A204.1 (cell line): ENCODE measurements around the gene GDF7.
"Not testable (repeated sequence)": the region's sequence is repeated elsewhere in the genome, so short reads cannot be mapped to it uniquely, and the experiment has no call there.

ENCODE experiments used
- FAIRE-seq: peaks from 2 replicates; lab custom pipeline; 2012; peaks lifted over from hg19 to GRCh38; lab: Jason Lieb, UNC

Gene GDF7

GRCh38 chr2:20704886-20705285 lies 37.9 kb downstream of the GDF7 start:
- FAIRE-seq, result no peak

DNA sequence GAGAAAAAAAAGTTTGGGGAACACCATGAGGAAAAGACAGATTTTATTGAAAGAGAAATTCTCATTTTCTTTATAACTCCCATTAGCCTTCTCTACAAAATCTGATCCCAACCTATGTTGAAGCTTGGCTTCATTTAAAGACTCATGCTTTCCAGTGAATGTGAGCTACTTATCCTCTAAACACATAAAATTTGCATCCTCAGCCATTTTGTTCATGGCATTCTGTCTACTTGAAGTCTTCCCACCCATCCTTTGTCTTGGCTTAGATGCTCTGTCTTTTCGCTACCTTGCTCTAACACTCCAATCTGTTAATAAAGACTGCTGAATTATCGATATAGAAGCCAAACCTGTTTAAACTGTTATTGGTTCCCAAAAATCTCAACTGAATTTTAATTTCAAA lies 39.3 kb downstream of the GDF7 start:
- no peak for FAIRE-seq

GRCh38 chr2:20706786-20707185 lies 39.8 kb downstream of the GDF7 start:
- no peak for FAIRE-seq

GRCh38 chr2:20707601-20708000 lies 40.7 kb downstream of the GDF7 start:
- FAIRE-seq, result no peak

DNA sequence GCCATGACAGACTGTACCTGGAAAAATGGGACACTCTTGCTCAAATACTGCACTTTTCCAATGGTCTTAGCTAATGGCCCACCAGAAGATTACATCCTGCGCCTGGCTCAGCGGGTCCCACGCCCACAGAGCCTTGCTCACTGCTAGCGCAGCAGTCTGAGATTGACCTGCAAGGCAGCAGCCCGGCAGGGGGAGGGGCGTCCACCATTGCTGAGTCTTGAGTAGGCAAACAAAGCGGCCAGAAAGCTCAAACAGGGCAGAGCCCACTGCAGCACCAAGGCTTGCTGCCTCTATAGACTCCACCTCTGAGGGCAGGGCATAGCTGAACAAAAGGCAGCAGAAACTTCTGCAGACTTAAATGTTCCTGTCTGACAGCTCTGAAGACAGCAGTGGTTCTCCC lies 44.7 kb downstream of the GDF7 start:
- FAIRE-seq, result not testable (repeated sequence)

- not testable (repeated sequence) for FAIRE-seq
Measured at GRCh38 chr2:20713585-20713984, 46.6 kb downstream of the GDF7 start.

DNA sequence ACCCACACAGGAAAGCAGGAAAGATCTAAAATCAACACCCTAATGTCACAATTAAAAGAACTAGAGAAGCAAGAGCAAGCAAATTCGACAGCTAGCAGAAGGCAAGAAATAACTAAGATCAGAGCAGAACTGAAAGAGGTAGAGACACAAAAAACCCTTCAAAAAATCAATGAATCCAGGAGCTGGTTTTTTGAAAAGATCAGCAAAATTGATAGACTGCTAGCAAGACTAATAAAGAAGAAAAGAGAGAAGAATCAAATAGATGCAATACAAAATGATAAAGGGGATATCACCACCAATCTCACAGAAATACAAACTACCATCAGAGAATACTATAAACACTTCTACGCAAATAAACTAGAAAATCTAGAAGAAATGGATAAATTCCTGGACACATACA lies 47.5 kb downstream of the GDF7 start:
- not testable (repeated sequence) for FAIRE-seq

DNA sequence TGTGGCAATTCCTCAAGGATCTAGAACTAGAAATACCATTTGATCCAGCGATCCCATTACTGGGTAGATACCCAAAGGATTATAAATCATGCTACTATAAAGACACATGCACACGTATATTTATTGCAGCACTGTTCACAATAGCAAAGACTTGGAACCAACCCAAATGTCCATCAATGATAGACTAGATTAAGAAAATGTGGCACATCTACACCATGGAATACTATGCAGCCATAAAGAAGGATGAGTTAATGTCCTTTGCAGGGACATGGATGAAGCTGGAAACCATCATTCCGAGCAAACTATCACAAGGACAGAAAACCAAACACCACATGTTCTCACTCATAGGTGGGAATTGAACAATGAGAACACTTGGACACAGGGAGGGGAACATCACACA lies 49.2 kb downstream of the GDF7 start:
- not testable (repeated sequence) for FAIRE-seq

GRCh38 chr2:20717641-20718040 lies 50.7 kb downstream of the GDF7 start:
- FAIRE-seq, result no peak

DNA sequence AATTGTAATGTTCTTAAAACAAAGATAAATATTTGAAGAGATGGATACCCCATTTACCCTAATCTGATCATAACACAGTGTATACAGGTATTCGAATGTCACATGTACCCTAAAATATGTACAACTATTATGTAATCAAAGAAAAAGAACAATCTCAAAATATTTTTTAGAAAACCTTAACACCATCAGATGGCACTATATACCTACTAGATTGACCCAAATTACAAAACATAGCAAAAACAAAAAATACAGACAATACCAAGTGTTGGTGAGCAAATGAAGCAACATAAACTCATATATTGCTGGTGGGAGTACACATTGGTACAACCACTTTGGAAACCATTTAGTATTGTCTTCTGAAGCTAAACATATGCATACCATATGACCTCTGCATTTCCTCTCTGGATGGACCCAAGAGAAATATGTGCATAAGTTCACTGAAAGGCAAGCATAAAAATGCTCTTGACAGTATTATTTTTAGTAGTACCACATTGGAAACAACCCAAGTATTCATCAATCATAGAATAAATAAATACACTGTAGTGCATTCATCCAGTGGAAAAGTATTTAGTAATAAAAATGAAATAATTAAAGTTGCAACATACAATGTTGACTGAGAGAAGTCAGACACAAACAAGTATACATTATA lies 55.8 kb downstream of the GDF7 start:
- FAIRE-seq, result peak; percentile 9

DNA sequence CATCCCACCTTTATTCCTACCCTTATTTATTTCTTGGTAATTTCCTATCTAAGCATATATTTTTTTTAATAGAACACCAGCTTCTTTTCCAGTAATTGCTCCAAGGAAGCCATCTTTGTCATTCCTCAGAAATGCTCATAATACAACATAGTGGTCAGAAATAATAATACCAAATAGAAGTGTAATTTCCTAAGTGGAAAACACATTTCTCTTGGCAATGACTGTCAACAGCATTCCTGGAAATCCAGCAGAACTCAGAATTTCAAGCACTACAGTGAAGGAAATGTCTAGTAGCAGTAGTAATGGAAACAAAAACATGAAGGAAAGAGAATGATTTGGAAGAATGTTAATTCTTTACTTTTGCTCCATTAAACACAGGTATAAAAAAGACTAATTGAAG lies 56.6 kb downstream of the GDF7 start:
- no peak for FAIRE-seq

- no peak for FAIRE-seq
Measured at GRCh38 chr2:20724500-20725053, 57.6 kb downstream of the GDF7 start.

GRCh38 chr2:20725782-20726181 lies 58.8 kb downstream of the GDF7 start:
- FAIRE-seq, result no peak

DNA sequence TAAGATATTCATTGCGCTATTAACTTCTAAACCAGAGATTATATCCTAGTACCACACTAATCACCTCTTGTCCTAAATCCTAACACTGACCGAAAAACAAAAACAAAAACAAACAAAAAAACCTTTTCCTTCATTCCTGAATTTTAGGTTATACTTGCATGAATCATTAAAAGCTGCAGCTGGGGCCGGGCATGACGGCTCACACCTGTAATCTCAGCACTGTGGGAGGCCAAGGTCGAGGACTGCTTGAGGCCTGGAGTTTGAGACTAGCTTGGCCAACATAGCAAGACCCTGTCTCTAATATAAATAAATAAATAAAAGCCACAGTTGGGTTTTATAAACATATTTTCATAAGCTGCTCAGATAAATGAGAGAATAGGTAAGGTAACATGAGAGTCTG lies 60.0 kb downstream of the GDF7 start:
- FAIRE-seq, result no peak

GRCh38 chr2:20728114-20728758 lies 61.3 kb downstream of the GDF7 start:
- no peak for FAIRE-seq
